Osteocyte (in vitro differentiated cells): ENCODE results near the gene CFAP46. TPM values are rescaled to one million over a fixed set of nuclear protein-coding genes. Genes with fewer than 3 reads are reported as not detected.

Experiments
- DNase-seq: peaks from one replicate; pipeline ENCODE4 v3.0.0; 2021; ENCODE audit warnings: mixed read lengths; ENCODE audit not compliant: unreplicated experiment; ENCODE audit errors: extremely low spot score
- H3K27ac Mint-ChIP-seq: one replicate; pipeline ENCODE4 v1.8.0; 2021; ENCODE audit warnings: mild to moderate bottlenecking, mixed read lengths; ENCODE audit not compliant: unreplicated experiment
- H3K27me3 Mint-ChIP-seq: one replicate; pipeline ENCODE4 v1.8.0; 2021; ENCODE audit warnings: mixed read lengths; ENCODE audit not compliant: unreplicated experiment
- H3K36me3 Mint-ChIP-seq: one replicate; pipeline ENCODE4 v1.8.0; 2021; ENCODE audit warnings: mixed read lengths; ENCODE audit not compliant: unreplicated experiment
- H3K4me1 Mint-ChIP-seq: one replicate; pipeline ENCODE4 v1.8.0; 2021; ENCODE audit warnings: mixed read lengths; ENCODE audit not compliant: unreplicated experiment
- H3K4me3 Mint-ChIP-seq: one replicate; pipeline ENCODE4 v1.8.0; 2021; ENCODE audit warnings: mild to moderate bottlenecking, moderate library complexity, mixed read lengths; ENCODE audit not compliant: unreplicated experiment
- H3K9me3 Mint-ChIP-seq: one replicate; pipeline ENCODE4 v1.8.0; 2021; ENCODE audit warnings: mixed read lengths; ENCODE audit not compliant: unreplicated experiment
- CTCF ChIP-seq: fragments of 200-600 bp; sonication (generic); IDR thresholded peaks from 2 replicates; pipeline ENCODE4 v1.5.0; 2021; ENCODE audit warnings: antibody characterized with exemption, mild to moderate bottlenecking, moderate library complexity
- long read RNA-seq: library from polyadenylated mRNA; unstranded; transcript quantifications from one replicate; pipeline ENCODE4 v2.0.0, GENCODE V29; 2021
- total RNA-seq: library from RNA; stranded (reverse); gene quantifications from 2 replicates; pipeline ENCODE4 v1.2.1, GENCODE V29; 2021

Gene CFAP46
- 0.50 and 0.56 TPM in 2 replicates for total RNA-seq
- long read RNA-seq, partial matches to known transcripts: 0 of 1 reads
- long read RNA-seq, other reads (novel, unspliced or antisense): 0 of 1 reads

DNA sequence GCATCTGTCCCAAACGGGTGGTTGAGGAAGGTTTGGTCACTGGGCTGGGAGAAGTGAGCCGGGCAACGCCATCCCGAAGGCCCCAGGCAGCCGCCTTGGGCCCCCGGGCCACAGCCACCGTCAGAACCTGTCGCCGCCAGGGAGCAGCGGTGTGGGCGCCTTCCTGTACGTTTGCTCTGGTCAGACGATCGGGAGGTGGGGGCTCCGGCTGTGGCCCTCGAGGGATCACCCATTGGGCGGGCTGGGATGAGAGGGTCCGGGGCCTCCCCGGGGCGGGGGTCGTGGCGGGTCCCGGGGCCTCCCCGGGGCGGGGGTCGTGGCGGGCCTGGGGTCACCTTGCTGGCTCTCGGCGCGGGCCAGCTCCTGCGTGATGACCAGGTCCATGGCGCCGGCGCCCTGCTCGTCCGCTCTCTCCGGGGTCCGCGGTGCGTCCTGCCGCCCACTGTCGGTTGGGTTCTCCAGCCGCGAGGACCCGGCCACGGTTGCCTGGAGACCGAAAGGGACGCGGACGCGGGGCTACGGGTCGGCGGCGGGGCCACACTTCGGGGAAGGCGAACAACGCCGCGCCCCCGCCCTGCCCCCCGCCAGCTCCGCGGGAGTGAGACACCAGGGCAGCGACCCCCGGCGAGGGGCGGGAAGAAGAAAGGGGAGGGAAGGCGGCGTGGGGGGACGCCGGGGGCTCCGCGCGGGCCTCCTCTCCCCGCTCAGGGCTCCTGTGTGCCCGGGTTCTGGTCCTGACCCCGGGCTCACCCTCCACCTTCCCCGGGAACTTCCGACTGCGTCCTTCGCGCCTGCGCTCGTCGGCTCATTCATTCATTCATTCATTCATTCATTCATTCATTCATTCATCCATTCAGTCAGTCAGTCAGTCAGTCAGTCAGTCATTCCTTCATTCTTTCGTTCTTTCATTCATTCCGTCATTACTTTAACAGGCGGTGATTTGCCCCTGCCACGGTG is at the start of gene CFAP46:
Gene CFAP46, minus strand, starts transcription at position 470 of the 957 bp plus-strand sequence. Its CDS starts 86 bp downstream, at position 384.
- no peak for DNase-seq
- Mint-ChIP-seq H3K27ac (no peak within 1 kb of the TSS), H3K4me3 (peak within 1 kb of the TSS; percentile 51), H3K27me3 (peaks cover 10% of the 10 kb centered on the region), H3K9me3 (no peaks in the 10 kb centered on the region), H3K4me1 (peaks cover 2% of the 10 kb centered on the region), H3K36me3 (no peaks in the 10 kb centered on the region)
- no peak for TF ChIP-seq CTCF

GRCh38 chr10:132991706-132992432 is 49.5 kb upstream of the CFAP46 start:
- no peak overlapping the region for H3K27ac Mint-ChIP-seq

DNA sequence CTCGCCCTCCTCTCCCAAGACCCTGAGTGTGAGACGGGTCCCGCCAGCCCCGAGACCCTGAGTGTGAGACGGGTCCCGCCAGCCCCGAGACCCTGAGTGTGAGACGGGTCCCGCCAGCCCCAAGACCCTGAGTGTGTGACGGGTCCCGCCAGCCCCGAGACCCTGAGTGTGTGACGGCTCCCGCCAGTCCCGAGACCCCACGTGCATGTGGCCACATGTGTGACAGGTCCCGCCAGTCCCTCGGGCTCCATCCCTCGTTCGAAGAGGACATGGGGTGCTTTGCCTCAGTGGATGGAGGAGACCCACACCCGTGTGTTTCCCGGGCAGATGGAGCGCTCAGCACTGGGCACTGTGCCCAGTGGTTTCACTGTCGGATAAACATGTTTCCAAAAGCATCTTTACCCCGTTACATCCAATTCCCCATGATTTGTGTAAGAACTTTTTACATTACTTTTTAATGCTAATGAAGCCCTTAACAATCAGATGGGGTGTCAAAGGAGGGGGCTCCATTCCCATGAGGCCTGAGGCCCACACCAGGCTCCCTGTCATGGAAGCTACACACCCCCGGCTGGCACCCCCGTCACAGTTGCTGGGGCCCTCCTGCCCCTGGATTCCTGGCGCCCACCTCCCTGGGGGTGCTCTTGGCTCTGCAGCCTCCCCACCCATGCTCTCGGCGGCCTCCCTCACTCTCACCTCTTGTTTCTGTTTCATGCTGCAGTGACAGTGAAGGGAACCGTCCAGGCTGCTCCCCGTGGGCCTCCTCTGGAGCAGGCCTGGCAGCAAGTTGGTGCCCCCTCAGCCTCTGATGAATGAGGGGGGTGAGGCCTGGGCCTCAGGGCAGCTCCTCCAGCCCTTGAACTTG is 48.5 kb upstream of the CFAP46 start:
- no peak for DNase-seq
- H3K9me3 Mint-ChIP-seq: no peaks in the 10 kb centered on the region
- no peak for TF ChIP-seq CTCF
- H3K4me3 Mint-ChIP-seq: no peak overlapping the region
- no peak overlapping the region for H3K27ac Mint-ChIP-seq
- H3K36me3 Mint-ChIP-seq: no peaks in the 10 kb centered on the region
- H3K4me1 Mint-ChIP-seq: no peaks in the 10 kb centered on the region
- peaks cover 2% of the 10 kb centered on the region for H3K27me3 Mint-ChIP-seq

More at GRCh38 chr10:132991706-132992432, 49.5 kb upstream of the CFAP46 start:
- no peak overlapping the region for H3K4me3 Mint-ChIP-seq
- H3K4me1 Mint-ChIP-seq: peaks cover 1% of the 10 kb centered on the region
- no peaks in the 10 kb centered on the region for H3K36me3 Mint-ChIP-seq
- no peak for TF ChIP-seq CTCF
- no peaks in the 10 kb centered on the region for H3K9me3 Mint-ChIP-seq
- no peak for DNase-seq
- peaks cover 4% of the 10 kb centered on the region for H3K27me3 Mint-ChIP-seq

DNA sequence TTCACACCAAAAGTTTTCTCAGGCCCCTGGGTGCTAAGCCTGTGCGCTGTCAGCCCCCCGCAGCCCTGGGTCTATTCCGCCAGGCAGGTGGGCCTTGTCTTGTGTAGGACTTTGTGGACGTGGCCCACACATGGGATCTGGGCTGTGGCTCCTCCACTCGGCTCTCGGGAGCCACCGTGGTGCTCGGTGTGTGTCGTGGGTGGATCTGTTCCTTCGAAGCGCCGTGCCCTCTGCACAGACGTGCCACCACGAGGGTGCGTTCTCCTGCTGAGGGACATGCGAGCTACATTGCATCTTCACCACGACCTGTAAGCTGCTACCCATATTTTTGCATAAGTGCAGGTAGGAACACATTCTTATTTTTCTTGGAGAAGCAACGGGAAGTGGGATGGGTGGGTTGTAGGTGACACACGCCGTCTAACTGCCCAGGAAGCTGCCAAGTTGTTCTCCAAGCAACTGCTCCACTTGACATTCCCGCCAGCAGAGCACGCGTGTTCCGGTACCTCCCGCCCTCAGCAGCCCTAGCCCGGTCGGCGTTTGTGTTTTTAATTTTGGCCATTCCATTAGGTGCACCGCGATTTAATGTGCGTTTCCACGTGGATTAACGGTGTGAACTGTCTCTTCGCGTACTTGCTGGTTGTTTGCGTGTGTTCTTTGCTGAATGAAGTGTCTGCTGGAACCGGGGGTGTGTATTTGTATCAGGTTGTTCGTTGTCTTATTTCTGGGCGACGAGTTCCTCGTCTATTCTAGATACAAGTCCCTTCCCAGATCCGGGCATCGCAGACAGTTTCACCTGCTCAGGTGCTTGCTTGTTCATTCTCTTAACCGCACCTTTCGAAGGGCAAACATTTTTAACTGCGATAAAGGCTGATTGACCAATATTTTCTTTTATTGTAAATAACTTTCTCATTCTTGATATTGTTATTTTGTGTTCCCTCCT is 47.4 kb upstream of the CFAP46 start:
- no peak for TF ChIP-seq CTCF
- no peak for DNase-seq
- Mint-ChIP-seq H3K36me3 (no peaks in the 10 kb centered on the region), H3K9me3 (no peaks in the 10 kb centered on the region), H3K27me3 (peaks cover 2% of the 10 kb centered on the region), H3K4me1 (no peaks in the 10 kb centered on the region), H3K27ac (no peak overlapping the region), H3K4me3 (no peak overlapping the region)
